Mucosa of descending colon (tissue), 3 donors: ENCODE data around the gene C12orf57. TPM values are rescaled to one million over a fixed set of nuclear protein-coding genes. Genes with fewer than 3 reads are reported as not detected.

Experiments
- ATAC-seq: fragments of 200-7000 bp; cut with Tn5 transposase; one replicate; pipeline ENCODE4 v1.9.1; 2020; ENCODE audit warnings: mild to moderate bottlenecking, moderate library complexity
- DNase-seq, 3 donors: peaks; one replicate each; pipeline ENCODE4 v3.0.0-alpha.2; 2020
- H3K36me3 ChIP-seq: fragments of 200-600 bp; one replicate; pipeline ENCODE4 v1.8.0; 2021; ENCODE audit warnings: low read depth, mild to moderate bottlenecking
- H3K4me1 ChIP-seq: fragments of 200-600 bp; one replicate; pipeline ENCODE4 v1.8.0; 2021; ENCODE audit warnings: low read depth, mild to moderate bottlenecking
- H3K4me3 ChIP-seq: fragments of 200-600 bp; one replicate; pipeline ENCODE4 v1.8.0; 2021; ENCODE audit warnings: mild to moderate bottlenecking
- H3K9me3 ChIP-seq: fragments of 200-600 bp; one replicate; pipeline ENCODE4 v1.8.0; 2021; ENCODE audit warnings: mild to moderate bottlenecking
- CTCF ChIP-seq: fragments of 200-600 bp; IDR thresholded peaks from one replicate; pipeline ENCODE4 v1.8.0; 2022; ENCODE audit warnings: antibody characterized with exemption, mild to moderate bottlenecking
- intact Hi-C, 2 donors: fragments of 100-400 bp; cut with DNase I in 1 of 2; cut with micrococcal nuclease in 1 of 2; formaldehyde crosslinking; loops; one replicate each; pipeline versions ENCODE4 v1.11.0 to v1.11.1; 2022; cut with DNase I, micrococcal nuclease
- total RNA-seq, 3 donors: library from RNA; stranded (reverse); fragmentation: NEBNext Ultra II Directional in 2 of 3; extraction: Animal tissue kit (Norgen Biotek cat#: 25700) in 2 of 3; gene quantifications; one replicate each; pipeline versions ENCODE4 v1.2.1 to v1.2.4, GENCODE V29; 2021 to 2023
- donor health status: DM: no; HTN: no; CAD: no; lungs with moderate emphysema.
- donor health status: DM: no; HTN: no; CAD: no.
- donor health status: DM: no; HTN: yes; CAD: no.

Gene C12orf57
- total RNA-seq, 3 donors from 2014 or later = 113 to 175 (median 130) TPM

GRCh38 chr12:6938353-6939190, 5.2 kb upstream of the C12orf57 start:
- Histone ChIP-seq H3K4me3 (peak overlapping the region; percentile 21), H3K9me3 (no peaks in the 10 kb centered on the region), H3K4me1 (peaks cover 29% of the 10 kb centered on the region), H3K36me3 (peaks cover 3% of the 10 kb centered on the region)
- intact Hi-C loops = no loop called here
- no peak for TF ChIP-seq CTCF
- DNase-seq (peak; percentile 32 to 72 (median 59)), ATAC-seq (no peak)

GRCh38 chr12:6939191-6939540, 4.7 kb upstream of the C12orf57 start:
- no peak overlapping the region for H3K4me3 ChIP-seq
- TF ChIP-seq CTCF = no peak
- H3K36me3 ChIP-seq = peaks cover 6% of the 10 kb centered on the region
- DNase-seq (no peak), ATAC-seq (no peak)
- intact Hi-C loops = no loop called here
- peaks cover 23% of the 10 kb centered on the region for H3K4me1 ChIP-seq
- H3K9me3 ChIP-seq = no peaks in the 10 kb centered on the region

- no peak for ATAC-seq
- intact Hi-C loops = no loop called here
- no peak for TF ChIP-seq CTCF
- Histone ChIP-seq H3K9me3 (no peaks in the 10 kb centered on the region), H3K4me1 (peaks cover 38% of the 10 kb centered on the region), H3K36me3 (peaks cover 6% of the 10 kb centered on the region), H3K4me3 (no peak overlapping the region)
- DNase-seq = peak in 2 of 3 donors; percentile 51 to 56
Measured at GRCh38 chr12:6941267-6941666, 2.6 kb upstream of the C12orf57 start.

GRCh38 chr12:6941782-6942181, 2.0 kb upstream of the C12orf57 start:
- intact Hi-C loops = no loop called here

GRCh38 chr12:6942331-6942665, 1.5 kb upstream of the C12orf57 start:
- peaks cover 35% of the 10 kb centered on the region for H3K4me1 ChIP-seq
- H3K36me3 ChIP-seq = peaks cover 6% of the 10 kb centered on the region
- peak; percentile 32 to 61 (median 41) for DNase-seq
- TF ChIP-seq CTCF = no peak
- intact Hi-C loops = no loop called here
- no peak for ATAC-seq
- H3K4me3 ChIP-seq = no peak overlapping the region
- H3K9me3 ChIP-seq = no peaks in the 10 kb centered on the region

More at GRCh38 chr12:6941782-6942181, 2.0 kb upstream of the C12orf57 start:
- Histone ChIP-seq H3K4me1 (peaks cover 38% of the 10 kb centered on the region), H3K36me3 (peaks cover 6% of the 10 kb centered on the region), H3K4me3 (no peak overlapping the region), H3K9me3 (no peaks in the 10 kb centered on the region)
- no peak for TF ChIP-seq CTCF
- DNase-seq = peak in 2 of 3 donors; percentile 40 to 58
- ATAC-seq = no peak
